DMS153 treated with DMSO at 0.1 percent for 48 hours (cell line): ENCODE data around the gene RBBP4.
A peak's percentile ranks its signal among the peaks of the same experiment; 100 is the strongest.
"Not testable (repeated sequence)": the region's sequence is repeated elsewhere in the genome, so short reads cannot be mapped to it uniquely, and the experiment has no call there.

Experiments used
- DNase-seq: peaks from one replicate; lab custom pipeline; 2025; ENCODE audit not compliant: unreplicated experiment; lab: John Stamatoyannopoulos, UW

The RBBP4 gene

DNA sequence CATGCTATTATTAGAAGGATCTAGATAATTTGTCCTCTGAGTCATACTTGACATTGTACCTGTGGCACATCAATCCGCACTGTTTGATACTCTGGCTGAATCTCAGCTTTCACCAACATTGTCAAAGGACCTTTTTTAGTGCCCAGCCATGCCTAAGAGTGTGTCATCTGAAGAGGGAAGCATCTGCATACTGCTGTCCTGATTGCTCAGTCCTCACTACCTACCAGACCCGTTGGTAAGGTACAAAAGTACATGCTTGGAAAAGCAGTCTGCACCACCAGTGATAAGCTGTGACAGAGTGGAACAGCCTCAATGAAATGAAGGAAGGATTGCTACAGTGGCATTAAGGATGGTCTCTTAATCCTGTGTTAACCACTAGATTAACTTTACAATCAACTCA lies 34.5 kb downstream of the RBBP4 start:
- no peak for DNase-seq

DNA sequence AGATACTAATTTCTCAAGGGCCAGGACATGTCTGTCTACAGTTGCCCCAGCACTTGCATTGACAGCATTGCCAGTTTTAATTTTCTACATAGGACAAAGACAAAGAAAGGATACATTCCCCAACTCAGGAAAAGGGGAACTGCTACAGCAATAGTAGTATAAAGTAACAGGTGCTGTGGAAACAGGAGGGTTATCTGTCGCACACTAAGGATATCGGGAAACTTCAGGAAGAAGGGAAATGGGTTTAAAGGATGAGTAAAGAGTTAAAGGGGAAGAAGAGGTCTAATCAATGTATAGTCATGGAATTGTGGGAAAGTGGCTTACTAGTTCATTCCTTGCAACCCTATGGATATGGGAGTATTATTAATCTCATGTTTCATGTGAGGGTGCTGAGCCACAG lies 35.4 kb downstream of the RBBP4 start:
- DNase-seq = no peak

DNA sequence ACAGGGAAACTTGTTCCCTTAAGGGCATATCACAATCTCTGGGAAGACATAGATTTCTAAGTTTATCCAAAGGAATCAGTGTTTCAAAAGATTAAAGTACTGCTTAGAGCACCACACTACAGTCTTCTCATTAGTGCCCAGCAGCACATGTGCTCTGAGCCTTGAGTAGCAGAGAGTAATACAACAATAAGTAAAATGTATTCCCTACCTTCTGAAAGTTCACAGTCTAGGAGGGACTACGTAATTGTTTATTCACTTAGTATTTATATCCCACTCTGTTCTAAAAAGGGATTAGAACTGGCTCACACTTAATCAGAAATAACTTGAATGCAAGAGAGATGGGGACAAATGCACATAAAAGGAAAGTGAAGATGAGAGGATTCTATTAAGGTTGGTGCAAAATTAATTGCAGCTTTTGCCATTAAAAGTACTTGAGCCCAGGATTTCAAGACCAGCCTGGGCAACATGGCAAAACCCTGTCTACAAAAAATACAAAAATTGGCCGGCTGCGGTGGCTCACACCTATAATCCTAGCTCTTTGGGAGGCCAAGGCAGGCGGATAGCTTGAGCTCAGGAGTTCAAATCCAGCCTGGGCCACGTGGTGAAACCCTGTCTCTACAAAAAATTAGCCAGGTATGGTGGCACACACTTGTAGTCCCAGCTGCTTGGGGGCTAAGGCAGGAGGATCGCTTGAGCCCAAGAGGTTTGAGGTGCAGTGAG lies 42.6 kb downstream of the RBBP4 start:
- no peak for DNase-seq

DNA sequence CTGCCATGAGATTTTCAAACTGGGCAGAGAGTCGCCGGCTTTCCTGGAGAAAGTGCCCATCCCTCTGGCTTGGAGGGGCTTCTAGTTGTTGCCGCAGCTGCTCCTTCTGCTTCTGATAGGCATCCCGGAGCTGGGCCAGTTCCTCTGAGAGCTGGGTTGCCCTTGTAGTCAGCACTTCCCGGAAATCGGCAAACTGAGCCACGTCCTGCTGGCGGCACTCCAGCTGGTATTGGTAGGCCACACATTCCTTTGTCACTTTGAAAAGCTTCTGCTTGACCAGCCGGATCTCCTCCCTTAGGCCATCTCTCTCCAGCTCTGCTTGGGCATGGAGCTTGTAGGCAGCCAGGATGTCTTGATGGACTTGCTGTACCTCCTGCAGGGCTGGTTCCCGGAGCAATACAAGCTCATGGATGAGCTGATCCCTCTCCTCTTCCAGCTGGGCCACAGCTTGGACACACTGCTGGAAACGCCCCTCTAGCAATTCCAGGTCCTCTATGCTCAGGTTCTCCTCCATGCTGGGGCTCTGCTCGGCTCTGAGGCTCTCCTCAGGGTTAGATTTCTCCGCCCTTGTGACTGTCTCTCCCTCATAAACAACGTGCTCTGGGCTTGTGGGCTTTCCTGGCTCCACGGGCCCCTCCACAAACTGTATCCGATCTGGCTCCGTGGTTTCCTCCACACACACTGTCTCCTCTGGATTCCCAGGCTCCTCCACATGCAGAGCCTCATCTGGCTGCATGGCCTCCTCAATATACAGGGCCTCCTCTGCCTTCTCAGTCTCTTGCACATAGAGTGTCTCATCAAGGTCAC lies 44.3 kb downstream of the RBBP4 start:
- DNase-seq = no peak

DNA sequence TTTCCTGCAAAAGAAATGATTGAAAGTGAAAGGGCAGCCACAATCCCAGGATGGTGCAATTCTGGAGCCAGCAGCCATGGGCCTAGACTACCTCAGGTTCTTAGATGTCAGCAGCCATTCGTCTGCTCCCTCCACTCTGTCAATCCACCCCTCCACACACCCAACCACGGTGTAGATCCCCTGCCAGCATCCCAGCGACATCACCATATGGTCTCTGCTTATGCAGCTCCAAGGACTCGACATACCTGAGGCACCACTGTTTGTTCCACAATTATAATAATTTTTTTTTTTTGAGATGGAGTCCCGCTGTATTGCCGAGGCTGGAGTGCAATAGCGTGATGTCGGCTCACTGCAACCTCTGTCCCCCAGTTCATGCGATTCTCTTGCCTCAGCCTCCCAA lies 45.0 kb downstream of the RBBP4 start:
- no peak for DNase-seq

DNA sequence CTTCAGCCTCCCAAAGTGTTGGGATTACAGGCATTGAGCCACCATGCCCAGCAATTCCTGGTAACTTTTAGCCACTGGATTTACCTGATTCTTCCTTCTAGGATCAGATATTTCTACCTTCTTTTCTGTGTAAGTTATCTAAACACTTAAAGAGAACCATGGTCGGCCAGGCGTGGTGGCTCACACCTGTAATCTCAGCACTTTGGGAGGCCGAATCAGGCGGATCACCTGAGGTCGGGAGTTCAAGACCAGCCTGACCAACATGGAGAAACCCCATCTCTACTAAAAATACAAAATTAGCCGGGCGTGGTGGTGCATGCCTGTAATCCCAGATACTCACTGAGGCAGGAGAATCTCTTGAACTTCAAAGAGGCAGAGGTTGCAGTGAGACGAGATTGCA lies 46.0 kb downstream of the RBBP4 start:
- not testable (repeated sequence) for DNase-seq

DNA sequence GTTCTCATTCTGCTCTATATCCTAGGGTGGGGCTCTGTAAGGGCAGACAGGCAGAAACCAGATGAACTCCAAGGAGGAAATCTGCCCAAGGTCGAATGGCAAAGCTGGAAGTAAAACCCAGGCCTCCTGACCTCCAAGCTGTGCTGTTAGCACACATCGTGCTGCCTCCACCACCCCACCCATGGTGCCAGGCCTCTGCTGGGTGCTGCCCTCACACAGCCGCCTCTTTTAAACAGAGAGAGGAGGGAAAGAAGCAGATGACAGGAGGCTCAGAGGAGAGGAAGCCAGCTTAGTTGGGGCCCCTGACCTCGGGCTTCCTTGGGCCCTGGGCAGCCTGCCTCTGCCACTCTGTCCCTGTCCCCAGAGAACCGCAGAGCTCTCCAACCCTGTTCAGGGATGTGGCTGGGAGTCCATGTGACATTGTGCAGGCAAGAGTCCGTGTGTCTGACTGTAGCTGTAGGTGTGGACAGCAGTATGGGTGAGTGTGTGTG lies 50.5 kb downstream of the RBBP4 start:
- no peak for DNase-seq

DNA sequence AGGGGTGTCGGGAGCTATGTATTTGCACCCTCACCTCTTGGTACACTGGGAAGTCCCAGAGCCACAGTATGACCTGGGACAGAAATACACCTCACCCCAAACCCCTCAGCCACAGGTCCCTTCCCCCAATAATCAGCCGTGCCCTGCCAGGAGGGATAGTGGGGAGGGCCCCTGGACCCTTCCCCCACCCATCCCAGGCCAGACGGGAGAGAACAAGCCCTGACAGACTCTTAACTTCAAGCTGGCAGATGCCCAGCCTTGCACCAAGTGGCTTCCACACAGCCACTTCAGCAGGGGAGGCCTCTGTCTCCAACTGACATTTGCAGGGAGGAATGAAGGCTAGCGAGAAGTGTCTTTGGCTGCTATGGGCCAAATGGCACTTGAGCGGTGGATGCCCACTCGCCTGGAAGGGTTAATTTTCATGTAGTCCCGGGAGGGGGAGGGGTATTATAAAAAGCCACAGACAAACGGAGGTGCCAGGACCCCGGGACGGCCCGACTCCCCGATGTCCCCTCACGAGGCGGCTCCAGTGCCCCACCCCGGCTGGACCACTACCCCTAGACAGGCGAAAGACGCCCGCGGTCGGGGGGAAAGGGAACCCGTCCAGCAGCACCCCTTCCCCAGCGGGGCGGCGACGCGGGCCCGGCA lies 51.1 kb downstream of the RBBP4 start:
- no peak for DNase-seq

DNA sequence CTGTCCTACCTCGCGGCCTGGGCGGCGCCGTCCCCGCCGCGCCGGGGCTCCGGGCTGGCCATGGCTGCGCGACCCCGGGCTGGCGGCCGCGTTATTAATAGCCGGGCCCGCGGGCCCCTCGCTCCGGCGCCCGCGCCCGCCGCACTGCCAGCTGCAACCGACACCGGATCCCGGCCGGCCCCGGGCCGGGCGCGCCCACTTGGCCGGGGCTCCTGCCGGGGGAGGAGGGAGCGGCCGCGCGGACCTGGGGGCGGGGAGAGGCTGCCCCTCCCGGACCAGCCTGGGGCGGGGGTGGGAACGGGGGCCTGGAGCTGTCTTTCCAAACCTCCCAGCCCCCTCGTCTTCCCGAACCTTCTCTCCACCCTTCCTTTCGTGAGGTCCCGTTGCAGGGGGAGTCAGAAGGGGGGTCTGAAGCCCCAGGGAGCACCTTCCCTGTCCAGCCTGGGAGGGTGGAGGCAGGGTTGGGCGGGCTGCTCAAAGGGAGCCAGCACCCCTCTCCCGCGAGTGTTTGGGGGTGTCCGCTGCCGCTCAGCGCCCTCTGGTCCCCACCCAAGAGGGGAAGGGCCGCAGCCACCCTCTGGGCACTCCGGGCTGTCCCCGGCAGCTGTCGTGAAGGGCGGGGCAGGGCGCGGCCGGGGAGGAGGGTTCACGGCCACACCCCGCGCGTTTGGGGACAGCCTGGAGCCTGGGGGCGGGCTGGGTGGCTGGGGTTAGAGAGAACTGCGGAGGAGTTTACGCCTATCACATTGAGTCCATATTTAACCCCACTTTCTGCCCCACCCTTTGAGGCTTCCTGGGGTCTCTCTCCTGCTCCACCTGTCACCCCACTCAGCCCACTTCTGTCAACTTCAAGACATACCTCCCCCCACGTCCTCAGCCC lies 51.8 kb downstream of the RBBP4 start, which contains the start of gene SYNC:
TSS of gene SYNC (minus strand) at position 172 of the 880 bp plus-strand sequence. CDS start at position 62, 110 bp downstream.
- no peak for DNase-seq

DNA sequence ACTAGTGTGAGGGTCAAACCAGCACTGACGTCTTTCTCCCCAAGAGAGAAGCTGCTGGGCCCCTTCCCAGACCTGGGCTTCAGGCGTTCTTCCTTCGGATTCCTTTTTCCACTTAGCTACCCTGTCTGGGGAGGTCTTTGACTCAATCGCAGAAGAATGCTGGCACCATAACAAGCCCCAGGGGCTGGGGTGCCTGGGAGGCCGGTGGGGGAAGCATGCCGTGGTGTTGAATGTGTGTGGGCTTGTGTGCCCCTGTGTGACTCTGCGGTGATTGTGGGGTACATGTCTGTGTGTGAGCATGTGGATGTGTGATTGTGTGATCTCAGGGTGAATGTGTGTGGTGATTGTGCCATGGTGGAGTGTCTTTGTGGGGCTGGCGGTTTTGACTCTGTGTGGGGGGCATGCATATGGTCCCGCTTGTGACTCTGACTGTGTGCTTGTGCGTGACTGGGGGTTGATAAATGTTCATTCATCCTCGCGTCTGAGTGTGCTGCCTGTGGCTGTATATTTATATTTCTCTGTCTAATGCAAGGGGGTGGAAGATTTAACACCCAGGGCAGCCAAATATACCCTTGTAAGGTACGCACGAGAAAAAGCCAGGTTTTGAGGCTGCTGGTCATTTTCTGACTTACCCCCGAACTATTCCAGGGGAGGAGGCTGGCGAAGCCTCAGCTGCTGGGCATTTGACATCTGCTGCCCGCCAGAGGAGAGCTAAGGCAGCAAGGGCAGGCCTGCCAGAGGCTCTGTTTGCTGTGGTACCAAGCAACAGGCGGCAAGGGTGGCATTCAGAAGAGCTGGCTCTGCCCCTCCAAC lies 52.7 kb downstream of the RBBP4 start:
- no peak for DNase-seq

DNA sequence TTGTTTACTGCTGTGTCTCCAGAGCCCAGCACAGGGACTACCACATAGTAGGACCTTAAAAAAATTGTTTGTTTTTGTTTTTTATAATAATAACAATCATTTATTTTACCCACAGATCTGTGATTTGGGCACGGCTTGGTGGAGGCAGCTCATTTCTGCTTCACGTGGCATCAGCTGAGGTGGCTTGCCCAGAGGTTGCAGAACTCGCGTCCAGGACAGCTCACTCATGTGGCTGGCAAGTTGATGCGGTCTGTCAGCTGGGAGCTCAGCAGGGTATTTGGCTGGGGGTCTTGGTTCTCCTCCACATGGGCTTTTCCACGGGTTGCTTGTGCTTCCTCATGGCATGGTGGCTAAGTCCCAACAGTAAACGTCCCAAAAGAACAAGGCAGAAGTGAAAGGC lies 54.5 kb downstream of the RBBP4 start:
- no peak for DNase-seq

DNA sequence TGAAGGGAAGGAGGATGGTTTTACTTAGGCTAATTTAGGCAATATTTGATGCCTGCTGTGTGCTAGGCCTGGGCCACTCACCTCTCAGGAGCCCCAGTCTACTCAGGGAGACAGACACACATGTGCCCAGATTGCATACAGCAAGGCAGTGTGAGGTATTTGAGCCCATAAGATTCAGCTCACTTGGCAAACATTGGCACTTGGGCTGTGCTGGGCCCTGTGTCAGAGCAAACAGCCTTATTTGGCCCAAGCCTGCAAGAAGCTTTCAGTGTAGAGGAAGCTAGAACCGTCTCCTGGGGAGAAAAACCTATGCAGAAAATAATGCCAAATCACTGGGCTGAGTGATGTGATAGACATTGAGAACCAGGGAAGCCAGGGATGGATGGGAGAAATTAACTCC lies 55.5 kb downstream of the RBBP4 start:
- DNase-seq = no peak

DNA sequence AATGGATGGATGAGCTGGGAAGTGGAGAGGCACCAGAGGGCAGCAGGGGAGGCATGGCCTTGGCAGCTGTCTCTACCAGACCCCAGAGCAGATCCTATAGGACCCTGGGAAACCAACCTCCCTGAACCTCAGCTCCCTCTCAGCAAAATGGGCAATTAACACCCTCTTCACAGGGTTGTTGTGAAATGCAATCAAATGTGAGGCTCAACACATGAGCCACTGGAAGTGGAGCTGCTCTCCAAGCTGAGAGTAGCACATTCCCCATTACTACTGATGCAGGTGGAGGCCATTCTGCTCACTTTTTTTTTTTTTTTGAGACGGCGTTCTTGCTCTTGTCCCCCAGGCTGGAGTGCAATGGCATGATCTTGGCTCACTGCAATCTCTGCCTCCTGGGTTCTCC lies 58.1 kb downstream of the RBBP4 start:
- DNase-seq = no peak

DNA sequence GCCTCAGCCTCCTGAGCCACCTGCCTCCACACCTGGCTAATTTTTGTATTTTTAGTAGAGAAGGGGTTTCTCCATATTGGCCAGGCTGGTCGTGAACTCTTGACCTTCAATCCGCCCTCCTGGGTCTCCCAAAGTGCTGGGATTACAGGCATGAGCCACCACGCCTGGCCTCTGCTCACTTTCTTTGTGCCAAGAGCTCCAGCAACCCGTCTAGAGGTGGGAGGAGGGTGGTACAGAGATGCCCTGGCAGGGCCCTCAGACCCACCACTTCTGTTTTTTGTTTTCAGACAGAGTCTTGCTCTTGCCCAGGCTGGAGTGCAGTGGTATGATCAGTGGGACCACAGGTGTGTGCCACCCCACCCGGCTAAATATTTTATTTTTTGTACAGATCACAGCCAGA lies 58.5 kb downstream of the RBBP4 start:
- no peak for DNase-seq

DNA sequence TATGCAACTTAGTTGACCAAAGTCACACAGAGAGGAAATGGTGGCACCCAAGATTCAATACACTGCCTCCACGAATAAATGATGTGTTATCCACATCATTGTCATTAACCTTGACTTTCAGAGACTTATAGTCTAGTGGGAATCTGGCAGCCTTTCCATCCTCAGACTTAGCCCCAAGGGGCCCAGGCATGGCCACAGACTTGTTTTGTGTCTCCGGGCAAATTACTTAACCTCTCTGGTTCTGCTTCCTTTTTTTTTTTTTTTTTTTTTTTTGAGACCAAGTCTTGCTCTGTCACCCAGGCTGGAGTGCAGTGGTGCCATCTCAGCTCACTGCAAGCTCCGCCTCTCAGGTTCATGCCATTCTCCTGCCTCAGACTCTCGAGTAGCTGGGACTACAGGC lies 60.2 kb downstream of the RBBP4 start:
- DNase-seq = not testable (repeated sequence)

DNA sequence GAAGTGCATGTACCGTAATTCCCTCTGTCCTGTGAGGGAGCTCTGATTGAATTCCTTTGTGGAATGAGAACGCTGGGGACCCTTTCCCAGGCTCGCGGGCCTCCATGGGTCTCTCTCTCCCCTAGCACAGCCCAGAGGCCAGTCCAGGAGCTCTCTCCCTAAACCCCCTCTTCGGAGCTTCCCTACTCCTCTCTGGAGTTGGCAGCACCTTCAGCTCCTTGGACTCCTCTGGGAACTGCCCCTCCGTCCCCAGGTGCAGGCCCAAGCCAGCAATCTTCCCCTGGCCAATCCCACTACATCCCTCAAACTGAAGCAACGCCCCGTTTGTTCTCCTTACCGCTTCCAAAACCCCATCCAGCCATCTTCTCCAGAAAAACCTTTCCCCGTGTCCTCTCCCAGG lies 62.1 kb downstream of the RBBP4 start:
- DNase-seq = no peak

DNA sequence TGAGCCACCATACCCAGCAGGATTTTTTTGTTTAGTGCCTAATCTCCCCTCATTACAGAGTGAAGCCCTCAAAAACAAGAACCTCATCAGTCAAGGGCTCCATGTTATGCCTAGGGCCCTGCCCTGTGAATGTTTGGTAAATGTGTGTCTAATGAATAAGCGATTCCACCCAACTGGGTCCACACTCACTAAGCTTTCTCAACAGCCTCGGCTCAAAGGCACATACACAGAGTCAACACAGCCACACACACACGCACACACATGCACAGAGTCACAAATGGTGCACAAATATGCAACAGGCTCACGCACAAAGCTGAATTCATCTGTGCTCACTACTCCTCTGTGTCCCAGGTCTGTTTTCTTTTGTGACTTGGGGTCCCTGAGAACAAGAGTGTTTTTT lies 63.3 kb downstream of the RBBP4 start:
- no peak for DNase-seq

DNA sequence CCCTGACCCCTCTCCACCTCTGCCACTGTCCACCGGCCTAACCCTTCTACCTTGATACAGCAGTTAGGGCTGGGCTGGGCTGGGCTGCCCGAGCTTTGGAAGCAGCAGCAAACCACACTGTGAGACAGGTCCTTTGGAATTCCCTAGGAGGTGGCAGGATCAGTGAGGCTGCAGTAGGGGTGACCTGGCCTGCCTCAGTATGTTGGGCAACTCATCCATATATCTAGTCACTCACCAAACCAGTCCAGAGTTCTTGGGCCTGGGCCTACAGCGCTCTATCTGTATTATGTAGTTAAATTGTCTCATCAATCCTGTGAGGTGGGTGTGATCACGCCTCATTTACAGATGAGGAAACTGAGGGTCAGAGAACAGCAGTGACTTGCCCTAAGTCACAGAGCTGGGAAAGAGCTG lies 64.9 kb downstream of the RBBP4 start:
- no peak for DNase-seq

DNA sequence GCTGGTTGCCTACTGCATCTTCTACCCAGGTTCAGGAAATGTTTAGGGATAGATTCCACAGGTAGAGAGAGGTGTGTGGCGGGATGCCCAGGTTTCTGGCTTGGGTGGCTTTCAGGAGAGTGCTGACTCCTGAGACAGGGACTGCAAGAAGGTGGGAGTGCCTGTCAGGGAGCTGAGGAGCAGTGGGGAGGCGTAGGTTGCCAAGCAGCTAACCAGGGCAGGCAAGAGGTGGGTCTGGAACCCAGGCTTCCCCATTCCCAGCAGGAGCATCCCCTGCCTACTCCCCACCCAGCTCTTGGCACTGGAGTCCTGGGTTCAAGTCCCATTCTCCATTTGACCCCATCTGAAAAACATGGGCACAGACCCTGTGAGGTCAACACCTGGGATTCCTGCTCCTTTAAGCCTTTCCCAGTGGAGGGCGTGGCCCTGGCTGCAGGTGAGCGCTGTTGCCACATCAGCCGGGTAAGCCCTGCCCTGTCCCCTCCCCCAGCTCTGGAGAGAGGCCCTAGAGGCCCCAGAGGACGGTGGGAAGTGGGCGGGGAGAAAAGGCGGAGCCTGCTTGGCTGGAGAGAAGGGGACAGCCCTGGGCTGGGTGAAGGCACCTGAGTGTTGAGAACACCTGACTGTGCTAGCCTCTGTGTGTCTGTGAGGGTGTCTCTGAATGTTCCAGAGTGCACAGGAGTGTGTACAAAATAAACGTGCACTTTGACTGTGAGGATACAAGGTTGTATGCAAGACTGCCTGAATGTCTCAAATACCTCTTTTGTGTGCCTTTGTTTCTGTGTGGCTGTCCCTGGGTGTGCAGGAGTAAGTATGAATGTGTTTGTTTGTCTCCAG lies 65.5 kb downstream of the RBBP4 start:
- peak; percentile 97 for DNase-seq
